Brain pericyte (primary cell): ENCODE data around the gene EHD1.

ENCODE experiments used
- DNase-seq: peaks from one replicate; pipeline ENCODE4 v3.0.0-alpha.2; 2012; ENCODE audit warnings: low read depth, low spot score

The EHD1 gene

GRCh38 chr11:64909653-64910343 is 31.4 kb upstream of the EHD1 start:
- DNase-seq: no peak

GRCh38 chr11:64908766-64909165 is 30.3 kb upstream of the EHD1 start:
- no peak for DNase-seq

GRCh38 chr11:64906314-64906635 is 27.9 kb upstream of the EHD1 start:
- DNase-seq: no peak

- DNase-seq: no peak
Observed at GRCh38 chr11:64905516-64906313, 27.3 kb upstream of the EHD1 start.

GRCh38 chr11:64903291-64903833 is 24.9 kb upstream of the EHD1 start:
- no peak for DNase-seq

- DNase-seq: no peak
Observed at GRCh38 chr11:64902102-64902900, 23.9 kb upstream of the EHD1 start.

- no peak for DNase-seq
Observed at GRCh38 chr11:64900774-64901173, 22.4 kb upstream of the EHD1 start.

GRCh38 chr11:64900263-64900678 is 21.9 kb upstream of the EHD1 start:
- DNase-seq: no peak

- DNase-seq: no peak
Observed at GRCh38 chr11:64898541-64898940, 20.1 kb upstream of the EHD1 start.

GRCh38 chr11:64898076-64898445 is 19.6 kb upstream of the EHD1 start:
- no peak for DNase-seq

GRCh38 chr11:64897381-64898075 is 19.1 kb upstream of the EHD1 start:
- no peak for DNase-seq

- no peak for DNase-seq
Observed at GRCh38 chr11:64896448-64897022, 18.1 kb upstream of the EHD1 start.

- no peak for DNase-seq
Observed at GRCh38 chr11:64894812-64895452, 16.5 kb upstream of the EHD1 start.

- no peak for DNase-seq
Observed at GRCh38 chr11:64894070-64894811, 15.8 kb upstream of the EHD1 start.

GRCh38 chr11:64893194-64894069 is 15.0 kb upstream of the EHD1 start:
- no peak for DNase-seq

GRCh38 chr11:64892838-64893193 is 14.4 kb upstream of the EHD1 start:
- DNase-seq: no peak

GRCh38 chr11:64892411-64892831 is 14.0 kb upstream of the EHD1 start:
- no peak for DNase-seq

GRCh38 chr11:64891880-64892279 is 13.5 kb upstream of the EHD1 start:
- DNase-seq: no peak

GRCh38 chr11:64891215-64891848 is 12.9 kb upstream of the EHD1 start:
- no peak for DNase-seq
